IMR-90 (cell line): Measurements from ENCODE around the gene PPP2R5B.

Experiments used
- CEBPB ChIP-seq: IDR thresholded peaks from 2 replicates; pipeline ENCODE4 v1.6.1; 2012; ENCODE audit warnings: low read depth, low read length, improper control_type of control experiment
- CHD1 ChIP-seq: IDR thresholded peaks from 2 replicates; pipeline ENCODE4 v1.6.1; 2012; ENCODE audit warnings: low read depth, low read length, improper control_type of control experiment
- SMC3 ChIP-seq: fragments of 150-350 bp; IDR thresholded peaks from 2 replicates; pipeline ENCODE4 v1.6.1; 2016; ENCODE audit warnings: low read depth, mild to moderate bottlenecking, antibody characterized with exemption, low read length, moderate library complexity
- TF ChIP-seq, protein P1 (sequence below): conservative IDR thresholded peaks from 2 replicates; pipeline ENCODE4 v1.5.1; 2012; ENCODE audit warnings: mild to moderate bottlenecking, low read depth, low read length, improper control_type of control experiment
- TF ChIP-seq, protein P2 (sequence below): fragments of 150-350 bp; IDR thresholded peaks from 2 replicates; pipeline ENCODE4 v1.6.1; 2017; ENCODE audit warnings: mild to moderate bottlenecking, antibody characterized with exemption, low read length, low read depth

DNA sequence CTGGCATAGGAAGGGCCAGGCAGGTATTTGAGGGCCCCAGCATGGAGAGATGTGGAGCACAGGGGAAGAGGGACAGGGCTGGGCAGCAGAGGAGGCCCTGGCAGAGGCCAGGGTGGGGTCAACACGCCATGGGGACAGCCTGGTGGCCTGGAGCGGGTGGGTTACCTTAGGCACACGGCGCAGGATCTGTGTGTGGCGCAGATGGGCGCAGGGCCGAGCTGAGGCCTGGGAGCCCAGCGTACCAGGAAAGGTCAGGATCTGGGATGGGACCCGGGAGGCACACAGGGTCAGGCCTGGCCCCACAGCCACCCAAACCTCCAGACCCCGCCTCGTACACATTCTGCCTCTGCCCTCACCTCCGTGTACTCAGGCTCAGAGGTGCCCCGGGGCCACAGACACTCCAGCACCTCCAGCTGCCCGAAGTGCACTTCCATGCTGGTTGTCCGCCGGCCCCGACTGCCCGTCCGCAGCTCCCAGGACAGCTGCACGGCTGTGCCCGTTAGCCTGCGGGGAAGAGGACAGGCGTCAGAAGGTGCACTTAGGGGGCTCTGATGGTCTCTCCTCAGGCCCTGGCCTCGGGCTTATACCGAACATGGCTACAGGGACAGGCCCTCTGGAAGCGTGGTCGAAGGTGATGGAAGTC lies 13.9 kb upstream of the PPP2R5B start:
- TF ChIP-seq, protein P1, sequence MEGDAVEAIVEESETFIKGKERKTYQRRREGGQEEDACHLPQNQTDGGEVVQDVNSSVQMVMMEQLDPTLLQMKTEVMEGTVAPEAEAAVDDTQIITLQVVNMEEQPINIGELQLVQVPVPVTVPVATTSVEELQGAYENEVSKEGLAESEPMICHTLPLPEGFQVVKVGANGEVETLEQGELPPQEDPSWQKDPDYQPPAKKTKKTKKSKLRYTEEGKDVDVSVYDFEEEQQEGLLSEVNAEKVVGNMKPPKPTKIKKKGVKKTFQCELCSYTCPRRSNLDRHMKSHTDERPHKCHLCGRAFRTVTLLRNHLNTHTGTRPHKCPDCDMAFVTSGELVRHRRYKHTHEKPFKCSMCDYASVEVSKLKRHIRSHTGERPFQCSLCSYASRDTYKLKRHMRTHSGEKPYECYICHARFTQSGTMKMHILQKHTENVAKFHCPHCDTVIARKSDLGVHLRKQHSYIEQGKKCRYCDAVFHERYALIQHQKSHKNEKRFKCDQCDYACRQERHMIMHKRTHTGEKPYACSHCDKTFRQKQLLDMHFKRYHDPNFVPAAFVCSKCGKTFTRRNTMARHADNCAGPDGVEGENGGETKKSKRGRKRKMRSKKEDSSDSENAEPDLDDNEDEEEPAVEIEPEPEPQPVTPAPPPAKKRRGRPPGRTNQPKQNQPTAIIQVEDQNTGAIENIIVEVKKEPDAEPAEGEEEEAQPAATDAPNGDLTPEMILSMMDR, result no peak
- TF ChIP-seq, protein P2, sequence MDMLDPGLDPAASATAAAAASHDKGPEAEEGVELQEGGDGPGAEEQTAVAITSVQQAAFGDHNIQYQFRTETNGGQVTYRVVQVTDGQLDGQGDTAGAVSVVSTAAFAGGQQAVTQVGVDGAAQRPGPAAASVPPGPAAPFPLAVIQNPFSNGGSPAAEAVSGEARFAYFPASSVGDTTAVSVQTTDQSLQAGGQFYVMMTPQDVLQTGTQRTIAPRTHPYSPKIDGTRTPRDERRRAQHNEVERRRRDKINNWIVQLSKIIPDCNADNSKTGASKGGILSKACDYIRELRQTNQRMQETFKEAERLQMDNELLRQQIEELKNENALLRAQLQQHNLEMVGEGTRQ, result no peak
- TF ChIP-seq SMC3 (no peak), CHD1 (no peak), CEBPB (no peak)
